Measurements from ENCODE around the gene TNIK. TPM values are rescaled to one million over a fixed set of nuclear protein-coding genes. Genes with fewer than 3 reads are reported as not detected.

Gene TNIK
- total RNA-seq, 1 donor from 2014 or later: 1.5 TPM

- TF ChIP-seq CTCF (IDR thresholded peaks at IDR 0.05; ENCODE audit: partially characterized antibody, unreplicated experiment): no peak
- peaks cover 11% of the 10 kb centered on the region for H3K4me1 Mint-ChIP-seq (ENCODE audit: low read depth, unreplicated experiment)
- H3K36me3 Mint-ChIP-seq (ENCODE audit: unreplicated experiment): no peaks in the 10 kb centered on the region
- H3K27ac Mint-ChIP-seq (ENCODE audit: unreplicated experiment): no peak overlapping the region
- no peaks in the 10 kb centered on the region for H3K9me3 Mint-ChIP-seq (ENCODE audit: unreplicated experiment)
- H3K27me3 Mint-ChIP-seq (ENCODE audit: unreplicated experiment): peaks cover 14% of the 10 kb centered on the region
- H3K4me3 Mint-ChIP-seq (ENCODE audit: unreplicated experiment): peak overlapping the region; percentile 95
- peak; percentile 27 for DNase-seq
These were observed 866 bp downstream of the TNIK start for GRCh38 chr3:171459137-171459941.

- Mint-ChIP-seq H3K4me1 (ENCODE audit: low read depth, unreplicated experiment) (peaks cover 11% of the 10 kb centered on the region), H3K9me3 (ENCODE audit: unreplicated experiment) (no peaks in the 10 kb centered on the region)
These were observed 1.4 kb downstream of the TNIK start for GRCh38 chr3:171458864-171459136.

GRCh38 chr3:171458071-171458863 is 1.9 kb downstream of the TNIK start:
- Mint-ChIP-seq H3K27me3 (ENCODE audit: unreplicated experiment) (peaks cover 14% of the 10 kb centered on the region), H3K4me1 (ENCODE audit: low read depth, unreplicated experiment) (peaks cover 11% of the 10 kb centered on the region), H3K4me3 (ENCODE audit: unreplicated experiment) (peak overlapping the region; percentile 95), H3K27ac (ENCODE audit: unreplicated experiment) (no peak overlapping the region), H3K36me3 (ENCODE audit: unreplicated experiment) (no peaks in the 10 kb centered on the region), H3K9me3 (ENCODE audit: unreplicated experiment) (no peaks in the 10 kb centered on the region)
- no peak for DNase-seq
- no peak for TF ChIP-seq CTCF (IDR thresholded peaks at IDR 0.05; ENCODE audit: partially characterized antibody, unreplicated experiment)

More at GRCh38 chr3:171458864-171459136, 1.4 kb downstream of the TNIK start:
- Mint-ChIP-seq H3K36me3 (ENCODE audit: unreplicated experiment) (no peaks in the 10 kb centered on the region), H3K27me3 (ENCODE audit: unreplicated experiment) (peaks cover 14% of the 10 kb centered on the region), H3K27ac (ENCODE audit: unreplicated experiment) (no peak overlapping the region), H3K4me3 (ENCODE audit: unreplicated experiment) (peak overlapping the region; percentile 95)
- TF ChIP-seq CTCF (IDR thresholded peaks at IDR 0.05; ENCODE audit: partially characterized antibody, unreplicated experiment): no peak
- DNase-seq: no peak

GRCh38 chr3:171457607-171458061 is 2.6 kb downstream of the TNIK start:
- H3K4me3 Mint-ChIP-seq (ENCODE audit: unreplicated experiment): no peak overlapping the region
- no peak for TF ChIP-seq CTCF (IDR thresholded peaks at IDR 0.05; ENCODE audit: partially characterized antibody, unreplicated experiment)
- peaks cover 11% of the 10 kb centered on the region for H3K4me1 Mint-ChIP-seq (ENCODE audit: low read depth, unreplicated experiment)
- no peak for DNase-seq
- no peaks in the 10 kb centered on the region for H3K9me3 Mint-ChIP-seq (ENCODE audit: unreplicated experiment)
- no peaks in the 10 kb centered on the region for H3K36me3 Mint-ChIP-seq (ENCODE audit: unreplicated experiment)
- H3K27me3 Mint-ChIP-seq (ENCODE audit: unreplicated experiment): peaks cover 14% of the 10 kb centered on the region
- H3K27ac Mint-ChIP-seq (ENCODE audit: unreplicated experiment): no peak overlapping the region

All from glutamatergic neuron (in vitro differentiated cells).